Stomach (tissue), 9 donors: ENCODE data around the gene BACE2. TPM values are rescaled to one million over a fixed set of nuclear protein-coding genes. Genes with fewer than 3 reads are reported as not detected.

ENCODE experiments used
- DNase-seq, 2 donors: peaks; one replicate each; pipeline versions ENCODE4 v3.0.0 to v3.0.0-alpha.2; 2013 to 2019
- H3K27ac ChIP-seq, 5 donors: fragments of 200-600 bp in 4 of 5; sonication (generic) in 4 of 5; one replicate each; pipeline ENCODE4 v1.5.1; 2013 to 2019; ENCODE audit warnings: mild to moderate bottlenecking in 1 of 5, moderate library complexity in 1 of 5
- H3K27me3 ChIP-seq, 3 donors: fragments of 200-600 bp; sonication (generic); one replicate each; pipeline ENCODE4 v1.5.1; 2017 to 2019; ENCODE audit warnings: mixed run types in 1 of 3
- H3K36me3 ChIP-seq, 4 donors: fragments of 200-600 bp; sonication (generic); 1 replicate in 3 of 4; 2 replicates in 1 of 4; pipeline ENCODE4 v1.5.1; 2016 to 2019
- H3K4me1 ChIP-seq, 4 donors: fragments of 200-600 bp; sonication (generic); one replicate each; pipeline ENCODE4 v1.5.1; 2016 to 2019
- H3K4me3 ChIP-seq, 4 donors: fragments of 200-600 bp; sonication (generic) in 3 of 4; one replicate each; pipeline ENCODE4 v1.5.1; 2016 to 2019; ENCODE audit warnings: mild to moderate bottlenecking in 1 of 4
- H3K9me3 ChIP-seq, 4 donors: fragments of 200-600 bp; sonication (generic); one replicate each; pipeline ENCODE4 v1.5.1; 2016 to 2019
- EP300 ChIP-seq: sonication (generic); formaldehyde crosslinking; IDR thresholded peaks from one replicate; pipeline ENCODE4 v1.6.1; 2017; ENCODE audit warnings: antibody characterized with exemption
- POLR2A ChIP-seq, 4 donors: fragments of 450-650 bp; IDR thresholded peaks; one replicate each; pipeline ENCODE4 v1.6.1; 2016; ENCODE audit warnings: antibody characterized with exemption in 4 of 4, control low read depth in 2 of 4, mild to moderate bottlenecking in 1 of 4, moderate library complexity in 1 of 4
- POLR2AphosphoS5 ChIP-seq, 3 donors: sonication (generic); formaldehyde crosslinking; IDR thresholded peaks; one replicate each; pipeline ENCODE4 v1.6.1; 2016; ENCODE audit warnings: antibody characterized with exemption in 3 of 3
- WGBS, 5 donors: extraction: QIAGEN DNeasy Blood & Tissue Kit in 3 of 5; methylation state at CpG; one replicate each; pipeline versions ENCODE4 v1.1.5 to v1.1.7; 2013 to 2018; 5-methylcytosine and 5-hydroxymethylcytosine counted together
- intact Hi-C: fragments of 100-400 bp; cut with DNase I; formaldehyde crosslinking; loops from one replicate; pipeline ENCODE4 v1.15.1; 2023; ENCODE audit warnings: low total_unique reads
- polyA plus RNA-seq, 3 donors: library from polyadenylated mRNA; stranded (reverse); fragments of 200-250 nt; gene quantifications; one replicate each; pipeline ENCODE4 v1.2.3, GENCODE V29; 2013
- total RNA-seq, 5 donors: library from RNA; depleted of rRNA; stranded (reverse); fragments of >200 nt; gene quantifications; one replicate each; pipeline versions ENCODE4 v1.1.0 to v1.2.3, GENCODE V29; 2014 to 2016
- TF ChIP-seq, protein P1 (sequence below), 7 experiments: fragments of 450-650 bp in 4 of 7; fragments of 200-600 bp in 3 of 7; sonication (generic) in 3 of 7; IDR thresholded peaks; one replicate each; pipeline ENCODE4 v1.5.1; 2016 to 2019; ENCODE audit warnings: antibody characterized with exemption in 7 of 7, control low read depth in 2 of 7, mild to moderate bottlenecking in 1 of 7
- donor health status: healthy with polysubstance abuse.
- donor health status: Bipolar disorder and iron deficiency.
- donor health status: healthy.

Gene BACE2
- total and polyA plus RNA-seq, 8 donors, result 7.6 to 244 (median 51.4) TPM

DNA sequence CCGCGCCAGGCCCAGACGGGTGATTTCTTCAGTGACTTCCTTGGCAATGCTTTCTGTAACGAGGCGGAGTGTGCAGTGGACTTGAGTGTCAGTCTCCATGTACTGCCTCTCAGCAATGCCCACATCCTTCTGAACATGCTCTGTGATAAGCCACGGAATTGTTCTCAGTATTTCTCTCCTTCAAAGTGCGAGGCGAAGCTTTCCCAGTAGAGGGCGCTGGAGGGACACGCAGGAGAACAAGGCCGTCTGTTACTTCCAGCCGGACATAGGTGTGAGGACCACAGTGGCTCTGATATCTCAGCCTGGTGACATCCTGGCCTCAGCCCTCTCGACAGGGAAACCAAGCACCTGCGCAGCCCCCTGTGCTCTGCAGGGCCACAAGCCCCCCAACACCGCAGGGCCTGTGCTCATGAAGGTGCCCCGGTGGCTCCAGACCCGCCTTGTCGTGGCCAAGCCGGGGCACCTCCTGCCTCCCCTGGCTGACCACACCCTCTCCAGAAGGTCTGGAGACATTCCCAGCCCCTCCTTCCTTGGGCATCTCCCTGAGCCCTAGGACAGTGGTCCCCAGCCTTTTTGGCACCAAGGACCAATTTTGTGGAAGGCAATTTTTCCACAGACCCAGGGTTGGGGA is 46.1 kb upstream of the BACE2 start:
- Histone ChIP-seq H3K27me3 (peaks cover 0 to 16% (median 0%) of the 10 kb centered on the region in 3 donors), H3K27ac (no peak overlapping the region), H3K4me1 (no peaks in the 10 kb centered on the region), H3K4me3 (no peak overlapping the region), H3K9me3 (no peaks in the 10 kb centered on the region), H3K36me3 (no peaks in the 10 kb centered on the region)
- intact Hi-C loops, result no loop called here
- 15 to 33% (median 22%) methylated on average over 19 of the region's 19 CpGs for WGBS, 5 donors
- peak; percentile 93 to 95 for DNase-seq
- TF ChIP-seq POLR2AphosphoS5 (IDR thresholded peaks at IDR 0.05) (peak in 1 of 3 donors; percentile 78), POLR2A (IDR thresholded peaks at IDR 0.05) (no peak)
- TF ChIP-seq, protein P1, sequence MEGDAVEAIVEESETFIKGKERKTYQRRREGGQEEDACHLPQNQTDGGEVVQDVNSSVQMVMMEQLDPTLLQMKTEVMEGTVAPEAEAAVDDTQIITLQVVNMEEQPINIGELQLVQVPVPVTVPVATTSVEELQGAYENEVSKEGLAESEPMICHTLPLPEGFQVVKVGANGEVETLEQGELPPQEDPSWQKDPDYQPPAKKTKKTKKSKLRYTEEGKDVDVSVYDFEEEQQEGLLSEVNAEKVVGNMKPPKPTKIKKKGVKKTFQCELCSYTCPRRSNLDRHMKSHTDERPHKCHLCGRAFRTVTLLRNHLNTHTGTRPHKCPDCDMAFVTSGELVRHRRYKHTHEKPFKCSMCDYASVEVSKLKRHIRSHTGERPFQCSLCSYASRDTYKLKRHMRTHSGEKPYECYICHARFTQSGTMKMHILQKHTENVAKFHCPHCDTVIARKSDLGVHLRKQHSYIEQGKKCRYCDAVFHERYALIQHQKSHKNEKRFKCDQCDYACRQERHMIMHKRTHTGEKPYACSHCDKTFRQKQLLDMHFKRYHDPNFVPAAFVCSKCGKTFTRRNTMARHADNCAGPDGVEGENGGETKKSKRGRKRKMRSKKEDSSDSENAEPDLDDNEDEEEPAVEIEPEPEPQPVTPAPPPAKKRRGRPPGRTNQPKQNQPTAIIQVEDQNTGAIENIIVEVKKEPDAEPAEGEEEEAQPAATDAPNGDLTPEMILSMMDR (IDR thresholded peaks at IDR 0.05), result peak in 5 of 7 experiments; percentile 64 to 86 (median 81)

DNA sequence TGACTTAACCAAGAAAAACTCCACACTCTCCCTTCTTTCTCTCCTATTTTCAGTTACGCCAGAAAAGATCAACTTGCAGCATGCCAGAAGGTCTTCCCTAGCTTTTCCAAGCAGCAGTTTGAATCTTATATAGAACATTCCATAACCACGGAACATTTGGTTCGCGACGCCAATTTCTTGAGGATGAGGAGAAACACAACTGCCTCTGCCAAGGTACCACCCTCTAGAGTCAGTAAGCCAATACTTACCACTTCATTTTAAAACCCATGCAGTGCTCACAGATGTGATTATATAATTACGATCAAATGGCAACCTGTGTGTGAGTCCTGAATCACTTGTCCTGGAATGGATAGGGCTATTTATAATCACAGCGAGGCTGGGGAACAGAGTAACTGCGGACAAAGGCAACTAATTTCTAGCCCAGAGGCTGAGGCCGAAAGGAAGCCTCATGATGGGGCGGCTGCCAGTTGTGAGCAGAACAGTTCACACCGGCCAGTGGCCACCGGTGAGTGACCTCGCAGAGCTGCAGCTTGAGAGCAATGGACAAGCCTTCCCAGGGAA is 43.2 kb upstream of the BACE2 start:
- H3K4me1 ChIP-seq, result no peaks in the 10 kb centered on the region
- TF ChIP-seq EP300 (no peak), POLR2AphosphoS5 (IDR thresholded peaks at IDR 0.05) (no peak), POLR2A (IDR thresholded peaks at IDR 0.05) (no peak)
- TF ChIP-seq, protein P1 (IDR thresholded peaks at IDR 0.05), result no peak
- H3K27me3 ChIP-seq, result peaks cover 0 to 3% (median 0%) of the 10 kb centered on the region in 3 donors
- H3K9me3 ChIP-seq, result no peaks in the 10 kb centered on the region
- intact Hi-C loops, result no loop called here
- WGBS, 5 donors, result 77 to 87% (median 84%) methylated on average over 11 to 13 of the region's 13 CpGs
- no peak for DNase-seq
- H3K4me3 ChIP-seq, result no peak overlapping the region
- H3K27ac ChIP-seq, result no peak overlapping the region
- H3K36me3 ChIP-seq, result no peaks in the 10 kb centered on the region

DNA sequence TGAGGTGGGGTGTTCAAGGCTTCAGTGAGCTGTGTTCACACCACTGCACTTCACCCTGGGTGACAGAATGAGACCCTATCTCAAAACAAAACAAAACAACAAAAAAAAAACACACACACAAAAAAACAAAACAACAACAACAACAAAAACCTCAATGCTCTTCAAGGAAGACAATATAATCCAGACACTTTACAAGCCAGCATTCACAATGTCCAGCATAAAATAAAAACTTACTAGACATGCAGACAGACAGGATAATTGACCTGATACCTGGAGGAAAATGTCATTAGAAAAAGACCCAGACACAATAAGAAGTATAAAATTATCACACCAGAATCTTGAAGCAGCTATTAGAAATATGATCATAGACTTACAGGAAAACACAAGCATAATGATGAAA is 39.0 kb upstream of the BACE2 start:
- H3K4me3 ChIP-seq, result no peak overlapping the region
- H3K27ac ChIP-seq, result no peak overlapping the region
- DNase-seq, result no peak
- no peak for TF ChIP-seq POLR2AphosphoS5 (IDR thresholded peaks at IDR 0.05)
- H3K4me1 ChIP-seq, result no peaks in the 10 kb centered on the region
- no peaks in the 10 kb centered on the region for H3K36me3 ChIP-seq
- no peaks in the 10 kb centered on the region for H3K9me3 ChIP-seq
- no peaks in the 10 kb centered on the region for H3K27me3 ChIP-seq
- intact Hi-C loops, result no loop called here

DNA sequence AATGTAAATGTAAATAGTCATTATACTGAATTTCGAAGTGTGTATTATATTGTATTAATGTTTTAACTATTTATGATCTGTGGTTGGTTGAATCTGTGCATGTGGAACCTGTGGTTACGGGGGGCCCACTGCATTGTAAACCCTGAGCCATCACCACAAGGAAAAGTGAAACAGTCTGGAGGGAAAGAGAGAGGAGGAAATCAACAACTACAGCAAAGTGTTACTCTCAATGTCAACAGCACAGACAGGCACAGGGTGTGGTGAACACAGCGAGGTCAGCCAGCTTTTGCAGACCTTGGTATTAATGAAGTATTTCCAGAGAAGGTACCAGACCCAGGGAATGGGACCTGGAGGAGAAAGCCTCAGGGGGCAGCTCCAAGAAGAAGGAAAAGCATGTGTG is 37.1 kb upstream of the BACE2 start:
- TF ChIP-seq EP300 (no peak), POLR2AphosphoS5 (IDR thresholded peaks at IDR 0.05) (no peak), POLR2A (IDR thresholded peaks at IDR 0.05) (no peak)
- TF ChIP-seq, protein P1 (IDR thresholded peaks at IDR 0.05), result no peak
- H3K27ac ChIP-seq, result no peak overlapping the region
- intact Hi-C loops, result loop anchor here (10.0 kb wide), 1 partner anchor 314 kb away; no protein-coding TSS in a partner anchor
- H3K4me1 ChIP-seq, result no peaks in the 10 kb centered on the region
- DNase-seq, result no peak
- H3K4me3 ChIP-seq, result no peak overlapping the region
- H3K27me3 ChIP-seq, result no peaks in the 10 kb centered on the region
- no peaks in the 10 kb centered on the region for H3K36me3 ChIP-seq
- WGBS, 5 donors, result 38 to 69% (median 44%) methylated on average over 3 of the region's 3 CpGs
- H3K9me3 ChIP-seq, result no peaks in the 10 kb centered on the region
